ENCODE data around the gene CPSF2. TPM values are rescaled to one million over a fixed set of nuclear protein-coding genes. Genes with fewer than 3 reads are reported as not detected.

CPSF2 gene
- total and polyA plus RNA-seq, 2 of the 13 experiments (the other 11 are each of a cell fraction or from before 2014, with no cell fraction given) = 14.3 to 67.9 TPM

DNA sequence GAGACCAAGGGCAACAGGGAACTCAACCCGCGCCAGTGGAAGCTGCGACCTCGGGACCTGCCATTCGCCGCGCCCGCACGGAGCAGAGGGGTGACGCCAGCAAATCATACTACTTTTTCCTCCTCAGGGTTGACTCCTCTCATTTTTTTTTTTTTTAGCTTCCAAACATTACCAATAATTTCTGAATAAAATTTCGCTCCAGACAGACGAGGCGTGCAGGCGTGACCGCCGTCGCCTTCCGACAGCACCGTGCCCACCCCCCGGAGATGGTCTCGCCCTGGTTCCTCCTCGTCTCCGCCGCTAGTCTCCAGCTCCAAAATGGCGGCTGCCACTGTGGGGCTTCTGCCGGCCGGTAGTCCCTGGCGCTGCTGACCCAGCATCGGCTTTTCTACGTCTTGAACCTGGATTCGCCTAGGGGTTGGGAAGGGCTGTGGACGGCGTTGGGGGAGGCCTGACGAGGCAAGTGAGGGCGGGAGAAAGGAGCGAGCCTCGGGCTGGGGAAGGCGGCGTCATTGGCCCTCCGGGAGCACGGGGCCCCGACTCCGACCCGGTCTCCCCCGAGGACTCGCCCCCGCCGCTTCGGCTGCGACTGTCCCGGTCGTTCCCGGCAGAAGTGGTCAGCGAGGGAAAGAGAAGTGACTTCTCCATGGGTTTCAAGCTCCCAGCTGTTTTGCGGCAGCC lies at the start of gene CPSF2, which contains the start of gene NDUFB1 (continued):
- TF ChIP-seq ZNF619 (CRISPR knock-in tag; IDR thresholded peaks at IDR 0.05) (no peak), ZKSCAN8 (CRISPR knock-in tag; IDR thresholded peaks at IDR 0.05; ENCODE audit: borderline replicate concordance) (0 out of 2 replicates have a peak, but pooled peaks have one; percentile 7), TRIM24 (CRISPR knock-in tag; IDR thresholded peaks at IDR 0.05) (no peak), KMT2A (CRISPR knock-in tag; IDR thresholded peaks at IDR 0.05) (peak; percentile 65), ZNF747 (CRISPR knock-in tag; IDR thresholded peaks at IDR 0.05; ENCODE audit: borderline replicate concordance) (no peak; the same call in 1 of the 2 replicates), RBM22 (optimal IDR thresholded peaks at IDR 0.05; ENCODE audit: low read length) (no peak), JUND (CRISPR knock-in tag; IDR thresholded peaks at IDR 0.05) (0 out of 2 replicates have a peak, but pooled peaks have one; percentile 7), IRF2 (CRISPR knock-in tag; IDR thresholded peaks at IDR 0.05) (0 out of 2 replicates have a peak, but pooled peaks have one; percentile 7), NKX3-1 (CRISPR knock-in tag; IDR thresholded peaks at IDR 0.05) (no peak; the same call in 1 of the 2 replicates), KAT7 (CRISPR knock-in tag; IDR thresholded peaks at IDR 0.05; ENCODE audit: borderline replicate concordance) (peak; percentile 91; the same call in 1 of the 2 replicates), ZNF263 (CRISPR knock-in tag; IDR thresholded peaks at IDR 0.05) (peak; percentile 70; the same call in 1 of the 2 replicates), SPEN (CRISPR knock-in tag; IDR thresholded peaks at IDR 0.05; ENCODE audit: low read depth) (0 out of 2 replicates have a peak, but pooled peaks have one; percentile 15), ZNF232 (CRISPR knock-in tag; IDR thresholded peaks at IDR 0.05; ENCODE audit: borderline replicate concordance) (no peak), ZNF558 (CRISPR knock-in tag; IDR thresholded peaks at IDR 0.05; ENCODE audit: borderline replicate concordance) (peak; percentile 57; the same call in 1 of the 2 replicates), ZNF331 (CRISPR knock-in tag; IDR thresholded peaks at IDR 0.05) (peak; percentile 54; the same call in 1 of the 2 replicates)
- TF ChIP-seq, protein P1, sequence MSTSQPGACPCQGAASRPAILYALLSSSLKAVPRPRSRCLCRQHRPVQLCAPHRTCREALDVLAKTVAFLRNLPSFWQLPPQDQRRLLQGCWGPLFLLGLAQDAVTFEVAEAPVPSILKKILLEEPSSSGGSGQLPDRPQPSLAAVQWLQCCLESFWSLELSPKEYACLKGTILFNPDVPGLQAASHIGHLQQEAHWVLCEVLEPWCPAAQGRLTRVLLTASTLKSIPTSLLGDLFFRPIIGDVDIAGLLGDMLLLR (CRISPR knock-in tag; IDR thresholded peaks at IDR 0.05) = no peak
- TF ChIP-seq, protein P2, sequence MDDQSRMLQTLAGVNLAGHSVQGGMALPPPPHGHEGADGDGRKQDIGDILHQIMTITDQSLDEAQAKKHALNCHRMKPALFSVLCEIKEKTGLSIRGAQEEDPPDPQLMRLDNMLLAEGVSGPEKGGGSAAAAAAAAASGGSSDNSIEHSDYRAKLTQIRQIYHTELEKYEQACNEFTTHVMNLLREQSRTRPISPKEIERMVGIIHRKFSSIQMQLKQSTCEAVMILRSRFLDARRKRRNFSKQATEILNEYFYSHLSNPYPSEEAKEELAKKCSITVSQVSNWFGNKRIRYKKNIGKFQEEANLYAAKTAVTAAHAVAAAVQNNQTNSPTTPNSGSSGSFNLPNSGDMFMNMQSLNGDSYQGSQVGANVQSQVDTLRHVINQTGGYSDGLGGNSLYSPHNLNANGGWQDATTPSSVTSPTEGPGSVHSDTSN (CRISPR knock-in tag; IDR thresholded peaks at IDR 0.05; ENCODE audit: borderline replicate concordance) = no peak
- TF ChIP-seq, protein P3, sequence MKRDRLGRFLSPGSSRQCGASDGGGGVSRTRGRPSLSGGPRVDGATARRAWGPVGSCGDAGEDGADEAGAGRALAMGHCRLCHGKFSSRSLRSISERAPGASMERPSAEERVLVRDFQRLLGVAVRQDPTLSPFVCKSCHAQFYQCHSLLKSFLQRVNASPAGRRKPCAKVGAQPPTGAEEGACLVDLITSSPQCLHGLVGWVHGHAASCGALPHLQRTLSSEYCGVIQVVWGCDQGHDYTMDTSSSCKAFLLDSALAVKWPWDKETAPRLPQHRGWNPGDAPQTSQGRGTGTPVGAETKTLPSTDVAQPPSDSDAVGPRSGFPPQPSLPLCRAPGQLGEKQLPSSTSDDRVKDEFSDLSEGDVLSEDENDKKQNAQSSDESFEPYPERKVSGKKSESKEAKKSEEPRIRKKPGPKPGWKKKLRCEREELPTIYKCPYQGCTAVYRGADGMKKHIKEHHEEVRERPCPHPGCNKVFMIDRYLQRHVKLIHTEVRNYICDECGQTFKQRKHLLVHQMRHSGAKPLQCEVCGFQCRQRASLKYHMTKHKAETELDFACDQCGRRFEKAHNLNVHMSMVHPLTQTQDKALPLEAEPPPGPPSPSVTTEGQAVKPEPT (CRISPR knock-in tag; IDR thresholded peaks at IDR 0.05; ENCODE audit: low read depth) = no peak
- TF ChIP-seq, protein P4, sequence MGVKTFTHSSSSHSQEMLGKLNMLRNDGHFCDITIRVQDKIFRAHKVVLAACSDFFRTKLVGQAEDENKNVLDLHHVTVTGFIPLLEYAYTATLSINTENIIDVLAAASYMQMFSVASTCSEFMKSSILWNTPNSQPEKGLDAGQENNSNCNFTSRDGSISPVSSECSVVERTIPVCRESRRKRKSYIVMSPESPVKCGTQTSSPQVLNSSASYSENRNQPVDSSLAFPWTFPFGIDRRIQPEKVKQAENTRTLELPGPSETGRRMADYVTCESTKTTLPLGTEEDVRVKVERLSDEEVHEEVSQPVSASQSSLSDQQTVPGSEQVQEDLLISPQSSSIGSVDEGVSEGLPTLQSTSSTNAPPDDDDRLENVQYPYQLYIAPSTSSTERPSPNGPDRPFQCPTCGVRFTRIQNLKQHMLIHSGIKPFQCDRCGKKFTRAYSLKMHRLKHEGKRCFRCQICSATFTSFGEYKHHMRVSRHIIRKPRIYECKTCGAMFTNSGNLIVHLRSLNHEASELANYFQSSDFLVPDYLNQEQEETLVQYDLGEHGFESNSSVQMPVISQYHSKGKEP (CRISPR knock-in tag; IDR thresholded peaks at IDR 0.05) = no peak
- TF ChIP-seq, protein P5, sequence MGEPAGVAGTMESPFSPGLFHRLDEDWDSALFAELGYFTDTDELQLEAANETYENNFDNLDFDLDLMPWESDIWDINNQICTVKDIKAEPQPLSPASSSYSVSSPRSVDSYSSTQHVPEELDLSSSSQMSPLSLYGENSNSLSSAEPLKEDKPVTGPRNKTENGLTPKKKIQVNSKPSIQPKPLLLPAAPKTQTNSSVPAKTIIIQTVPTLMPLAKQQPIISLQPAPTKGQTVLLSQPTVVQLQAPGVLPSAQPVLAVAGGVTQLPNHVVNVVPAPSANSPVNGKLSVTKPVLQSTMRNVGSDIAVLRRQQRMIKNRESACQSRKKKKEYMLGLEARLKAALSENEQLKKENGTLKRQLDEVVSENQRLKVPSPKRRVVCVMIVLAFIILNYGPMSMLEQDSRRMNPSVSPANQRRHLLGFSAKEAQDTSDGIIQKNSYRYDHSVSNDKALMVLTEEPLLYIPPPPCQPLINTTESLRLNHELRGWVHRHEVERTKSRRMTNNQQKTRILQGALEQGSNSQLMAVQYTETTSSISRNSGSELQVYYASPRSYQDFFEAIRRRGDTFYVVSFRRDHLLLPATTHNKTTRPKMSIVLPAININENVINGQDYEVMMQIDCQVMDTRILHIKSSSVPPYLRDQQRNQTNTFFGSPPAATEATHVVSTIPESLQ (CRISPR knock-in tag; conservative IDR thresholded peaks at IDR 0.05) = no peak
- TF ChIP-seq, protein P6, sequence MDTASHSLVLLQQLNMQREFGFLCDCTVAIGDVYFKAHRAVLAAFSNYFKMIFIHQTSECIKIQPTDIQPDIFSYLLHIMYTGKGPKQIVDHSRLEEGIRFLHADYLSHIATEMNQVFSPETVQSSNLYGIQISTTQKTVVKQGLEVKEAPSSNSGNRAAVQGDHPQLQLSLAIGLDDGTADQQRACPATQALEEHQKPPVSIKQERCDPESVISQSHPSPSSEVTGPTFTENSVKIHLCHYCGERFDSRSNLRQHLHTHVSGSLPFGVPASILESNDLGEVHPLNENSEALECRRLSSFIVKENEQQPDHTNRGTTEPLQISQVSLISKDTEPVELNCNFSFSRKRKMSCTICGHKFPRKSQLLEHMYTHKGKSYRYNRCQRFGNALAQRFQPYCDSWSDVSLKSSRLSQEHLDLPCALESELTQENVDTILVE (CRISPR knock-in tag; IDR thresholded peaks at IDR 0.05) = no peak
